Erythroblast (primary cell): ENCODE results near the gene HMGXB3.

Experiments
- DNase-seq, 2 experiments: peaks; one replicate each; lab custom pipeline; 2025; lab: John Stamatoyannopoulos, UW
- GATA1 ChIP-seq: IDR thresholded peaks from 2 replicates; pipeline ENCODE4 v1.6.1; 2011; ENCODE audit warnings: low read depth, mild to moderate bottlenecking, control low read depth, low read length, moderate library complexity
- POLR2A ChIP-seq: IDR thresholded peaks from 2 replicates; pipeline ENCODE4 v1.6.1; 2011; ENCODE audit warnings: mild to moderate bottlenecking, low read length

HMGXB3 gene

DNA sequence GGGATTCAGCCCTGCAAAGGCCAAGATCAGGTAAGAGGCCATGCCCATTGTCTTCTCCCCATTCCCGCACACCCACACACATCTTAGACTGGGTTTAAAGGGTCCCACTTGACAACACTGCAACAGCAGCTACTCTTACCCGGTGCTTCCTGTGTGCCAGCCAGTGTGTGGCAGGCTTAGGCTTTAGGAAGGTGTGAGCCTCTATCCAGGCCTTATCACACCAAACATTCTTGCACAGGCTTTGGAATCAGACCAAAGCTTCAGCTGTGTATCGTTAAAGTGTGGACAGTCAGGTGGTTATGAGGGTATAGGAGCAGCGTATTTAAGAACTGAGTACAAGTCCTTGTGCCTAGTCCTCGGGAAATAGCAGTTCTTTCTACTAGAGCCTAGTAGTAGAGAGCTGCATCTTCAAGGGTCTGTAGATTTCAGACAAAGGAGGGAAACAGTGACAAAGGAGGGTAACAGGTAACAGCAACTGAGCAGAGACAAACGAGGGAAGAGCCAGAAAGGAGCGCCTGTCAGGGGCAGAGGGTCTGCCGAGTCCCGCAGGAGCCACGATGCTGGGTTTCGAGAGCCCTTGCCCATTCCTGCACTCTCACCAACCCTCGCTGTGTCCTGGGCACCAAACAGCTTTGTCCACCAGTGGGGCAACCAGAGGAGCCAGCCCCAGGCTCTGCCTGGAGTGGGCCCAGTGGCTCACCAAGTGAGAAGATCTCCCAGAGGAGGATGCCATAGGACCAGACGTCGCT, 55.0 kb downstream of the HMGXB3 start:
- TF ChIP-seq POLR2A (no peak), GATA1 (no peak)
- DNase-seq, result peak; percentile 72 to 83

- DNase-seq, result no peak
- TF ChIP-seq GATA1 (no peak), POLR2A (no peak)
These were observed 55.5 kb downstream of the HMGXB3 start for GRCh38 chr5:150056075-150056443.

DNA sequence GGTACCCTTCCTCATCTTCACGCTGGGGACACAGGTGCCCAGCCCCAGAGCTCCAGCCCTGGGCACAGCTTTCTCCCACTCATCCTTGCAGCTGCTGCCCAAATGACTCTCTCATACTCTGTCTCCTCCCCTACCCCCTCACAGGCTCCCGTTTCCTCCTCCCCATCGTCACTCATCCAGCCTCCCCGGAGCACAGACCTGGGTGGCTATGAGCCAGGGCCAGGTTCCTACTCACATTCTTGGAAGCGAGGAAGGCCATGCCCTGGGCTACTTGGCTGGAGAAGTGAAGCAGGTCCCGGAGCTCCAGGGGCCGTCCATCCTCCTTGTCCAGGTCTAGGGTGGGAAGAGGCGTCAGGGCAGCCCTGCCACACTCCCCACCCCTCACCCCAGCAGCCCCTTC, 56.5 kb downstream of the HMGXB3 start:
- TF ChIP-seq POLR2A (no peak), GATA1 (no peak)
- DNase-seq, result no peak

GRCh38 chr5:150057511-150057910, 57.0 kb downstream of the HMGXB3 start:
- TF ChIP-seq GATA1 (no peak), POLR2A (no peak)

GRCh38 chr5:150057996-150058395, 57.5 kb downstream of the HMGXB3 start:
- TF ChIP-seq POLR2A (no peak), GATA1 (no peak)
- DNase-seq, result no peak

More at GRCh38 chr5:150057511-150057910, 57.0 kb downstream of the HMGXB3 start:
- no peak for DNase-seq

DNA sequence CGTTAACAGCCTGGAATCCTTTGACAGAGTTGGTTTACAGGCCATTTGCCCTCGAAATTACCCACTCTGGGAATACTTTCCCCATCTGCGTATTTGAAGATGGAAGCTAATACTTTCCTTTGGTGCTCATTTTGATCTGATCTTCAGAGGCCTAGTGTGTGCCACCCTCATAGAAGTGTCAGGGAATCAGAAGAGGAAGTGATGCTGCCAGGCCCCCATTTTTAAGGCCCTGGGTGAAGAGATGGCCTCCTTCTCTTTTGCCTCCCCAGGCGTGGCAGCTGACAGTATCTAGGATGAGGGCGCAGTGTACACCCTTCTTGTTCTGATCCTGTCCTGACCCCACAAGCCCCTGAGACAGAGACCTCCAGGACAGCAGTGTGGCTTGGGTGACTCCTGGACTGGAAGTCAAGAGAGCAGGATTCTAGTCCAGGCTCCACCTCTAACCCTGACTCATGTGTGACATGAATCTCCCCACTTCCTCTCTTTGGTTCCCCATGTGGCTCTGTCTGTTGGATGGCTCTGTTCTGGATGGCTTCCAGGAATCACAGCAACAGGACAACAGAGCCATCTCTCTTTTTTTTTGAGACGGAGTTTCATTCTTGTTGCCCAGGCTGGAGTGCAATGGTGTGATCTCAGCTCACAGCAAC, 58.1 kb downstream of the HMGXB3 start:
- TF ChIP-seq GATA1 (no peak), POLR2A (no peak)
- DNase-seq, result peak in 1 of 2 experiments; percentile 13

DNA sequence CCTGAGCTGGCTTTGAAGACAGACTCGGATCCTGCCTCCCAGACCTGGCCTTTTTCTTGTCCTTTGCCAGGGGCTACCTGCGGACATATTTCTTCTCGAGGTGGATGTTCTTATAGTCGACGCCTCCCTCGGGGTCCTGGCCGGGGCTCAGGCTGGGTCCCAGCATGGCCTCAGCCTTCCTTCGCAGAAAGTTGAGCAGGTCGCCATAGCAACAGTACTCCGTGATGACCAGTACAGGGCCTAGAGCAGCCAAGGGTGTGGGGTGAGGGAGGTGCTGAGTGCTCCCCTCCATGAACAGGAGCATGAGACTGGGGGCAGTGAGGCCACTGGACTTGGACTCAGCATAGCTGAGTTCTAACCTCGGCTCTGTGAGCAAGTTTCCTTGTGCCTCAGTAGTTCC, 59.1 kb downstream of the HMGXB3 start:
- DNase-seq, result no peak
- TF ChIP-seq POLR2A (no peak), GATA1 (no peak)

DNA sequence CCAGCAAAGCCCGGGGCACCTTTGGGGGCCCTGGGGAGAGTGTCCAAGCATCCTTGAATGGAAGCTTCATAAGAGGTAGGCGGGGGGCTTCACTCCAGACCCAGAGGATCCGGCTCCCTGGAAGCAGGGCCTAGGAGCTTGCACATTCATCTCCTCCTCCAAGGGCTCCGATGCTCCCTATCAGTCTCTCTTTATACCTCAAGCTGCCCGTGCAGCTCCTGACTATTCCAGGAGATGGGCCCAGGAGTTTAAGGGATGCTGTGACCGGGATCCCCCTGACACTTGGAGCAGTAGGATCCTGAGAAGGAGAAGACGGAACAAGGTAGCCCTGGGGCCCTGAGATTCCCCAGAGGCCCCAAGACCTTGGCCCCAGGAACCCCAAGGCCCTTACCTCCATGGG, 59.9 kb downstream of the HMGXB3 start:
- TF ChIP-seq GATA1, result no peak
- no peak for TF ChIP-seq POLR2A
- DNase-seq, result no peak

- TF ChIP-seq POLR2A, result no peak
- no peak for DNase-seq
These were observed 61.0 kb downstream of the HMGXB3 start for GRCh38 chr5:150061538-150061995.

GRCh38 chr5:150062216-150062922, 61.8 kb downstream of the HMGXB3 start:
- DNase-seq, result no peak
- TF ChIP-seq GATA1, result no peak
- TF ChIP-seq POLR2A, result no peak

- DNase-seq, result no peak
- TF ChIP-seq GATA1 (no peak), POLR2A (no peak)
These were observed 63.1 kb downstream of the HMGXB3 start for GRCh38 chr5:150063638-150064037.

GRCh38 chr5:150064681-150065220, 64.2 kb downstream of the HMGXB3 start:
- TF ChIP-seq POLR2A (no peak), GATA1 (no peak)

DNA sequence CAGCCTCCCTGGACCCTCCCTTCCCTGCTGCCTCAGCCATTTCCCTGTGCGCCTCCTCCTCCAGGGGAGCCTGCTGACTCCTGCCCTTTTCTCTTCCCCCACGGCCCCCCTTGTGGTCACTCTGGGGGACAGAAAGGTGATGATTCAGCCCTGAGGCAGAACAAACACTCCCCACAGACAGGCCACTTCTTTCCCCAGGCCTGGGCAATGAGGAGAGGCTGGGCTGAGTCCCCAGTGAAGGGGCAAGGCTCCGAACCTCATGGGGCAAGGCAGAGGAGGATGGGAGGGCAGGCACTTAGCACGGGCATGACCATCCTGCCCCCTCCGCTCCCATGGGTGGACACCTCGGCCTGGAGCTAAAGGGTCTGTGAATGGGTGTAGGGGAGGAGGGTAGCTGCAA, 64.8 kb downstream of the HMGXB3 start:
- TF ChIP-seq GATA1, result no peak
- TF ChIP-seq POLR2A, result no peak
- no peak for DNase-seq

More at GRCh38 chr5:150064681-150065220, 64.2 kb downstream of the HMGXB3 start:
- DNase-seq, result no peak

DNA sequence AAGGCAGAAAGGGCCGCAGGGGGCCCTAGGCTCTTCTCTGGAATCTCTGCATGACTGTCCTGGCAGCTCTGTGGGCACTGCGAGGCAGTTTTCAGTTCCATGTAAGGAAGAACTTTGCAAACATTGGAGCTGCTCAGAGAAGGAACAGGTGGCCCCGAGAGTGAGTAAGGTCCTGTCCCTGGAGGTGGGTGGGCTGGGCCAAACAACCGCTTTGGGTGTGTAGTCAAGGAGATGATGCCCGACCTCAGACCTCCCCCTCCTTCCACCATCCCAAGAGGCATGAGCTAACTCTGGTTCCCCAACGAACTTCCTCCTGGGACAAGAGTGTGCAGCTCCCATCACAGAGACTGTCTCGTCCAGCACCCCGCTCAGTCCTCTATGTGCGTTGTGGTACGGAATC, 65.3 kb downstream of the HMGXB3 start:
- TF ChIP-seq POLR2A (no peak), GATA1 (no peak)
- DNase-seq, result no peak

DNA sequence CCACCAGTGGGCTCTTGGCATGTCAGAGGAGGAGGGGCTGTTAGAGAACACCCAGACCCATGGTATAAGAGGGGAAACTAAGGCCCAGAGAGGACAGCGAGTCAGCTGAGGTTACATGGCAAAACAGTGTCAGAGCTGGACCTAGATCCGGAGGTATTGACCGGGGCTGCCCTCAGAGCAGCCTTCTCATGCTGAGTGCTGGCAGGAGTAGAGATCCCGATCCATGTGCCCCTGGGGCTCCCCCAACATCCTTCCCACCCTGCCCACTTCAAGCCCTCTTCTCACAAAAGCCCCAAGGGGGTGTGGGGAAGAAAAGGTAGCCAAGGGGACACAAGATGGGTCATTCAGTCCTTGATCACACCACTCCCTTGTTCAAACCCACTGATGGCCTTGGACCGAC, 65.9 kb downstream of the HMGXB3 start:
- TF ChIP-seq GATA1 (no peak), POLR2A (no peak)
- no peak for DNase-seq
